ENCODE data around the gene CR1L. TPM values are rescaled to one million over a fixed set of nuclear protein-coding genes. Genes with fewer than 3 reads are reported as not detected.

The CR1L gene
- polyA plus RNA-seq, 1 donor = 0.45 TPM

Other genes with a start within 250 kb of the CR1L start
- gene CR2, start 190.8 kb upstream of the CR1L start, polyA plus RNA-seq = 0.27 TPM
- 0.66 TPM for gene CR1, start 149.0 kb upstream of the CR1L start, polyA plus RNA-seq
- gene CD46, start 106.9 kb downstream of the CR1L start, polyA plus RNA-seq = 288 TPM